ENCODE data around the gene C6orf15.

C6orf15 gene

DNA sequence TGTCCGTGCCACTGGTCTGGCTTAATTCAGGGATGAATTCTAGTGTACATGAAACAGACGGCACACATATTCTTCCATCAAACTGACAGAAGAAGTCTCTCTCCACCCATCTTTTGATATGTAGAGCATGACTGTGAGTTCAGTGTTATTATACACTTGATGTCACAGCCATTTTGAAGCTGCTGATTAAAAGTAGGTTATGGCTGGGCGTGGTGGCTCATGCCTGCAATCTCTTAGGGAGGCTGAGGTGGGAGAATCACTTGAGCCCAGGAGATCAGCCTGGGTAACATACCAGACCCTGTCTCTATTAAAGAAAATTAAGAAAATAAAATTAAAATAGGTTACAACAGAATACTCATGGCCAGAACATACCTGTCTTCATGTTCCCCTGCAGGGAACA is 20.7 kb downstream of the C6orf15 start:
- H3K4me3 ChIP-seq, result no peak overlapping the region
- no peak overlapping the region for H3K27ac ChIP-seq
- no peak for TF ChIP-seq Cebpa-rat (IDR thresholded peaks at IDR 0.05)
- no peaks in the 10 kb centered on the region for H3K9me3 ChIP-seq
- H3K4me1 ChIP-seq, result peaks cover 32% of the 10 kb centered on the region
- no peaks in the 10 kb centered on the region for H4K20me1 ChIP-seq
- no peak overlapping the region for H3K4me2 ChIP-seq
- no peaks in the 10 kb centered on the region for H3K36me3 ChIP-seq
- H3K9ac ChIP-seq, result no peak overlapping the region
- no peaks in the 10 kb centered on the region for H3K27me3 ChIP-seq

DNA sequence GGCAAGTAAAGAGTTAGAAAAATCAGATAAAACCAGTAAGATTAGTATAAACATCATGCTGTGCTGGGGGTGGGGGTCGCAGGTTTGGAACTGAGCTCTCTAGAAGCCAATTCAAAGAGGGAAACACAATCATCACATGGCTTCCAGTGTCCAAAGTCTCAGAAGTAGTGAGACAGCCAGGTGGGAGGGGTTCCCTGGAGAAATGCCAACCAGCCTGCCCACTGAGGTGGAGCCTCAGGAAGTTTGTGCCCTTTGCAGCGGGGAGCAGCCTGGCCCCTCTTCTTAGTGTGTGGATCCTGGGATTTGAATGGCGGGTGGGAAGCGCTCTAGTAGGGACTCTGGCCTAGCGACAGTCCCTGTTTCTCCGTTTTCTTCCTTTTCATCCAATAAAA is 21.4 kb downstream of the C6orf15 start:
- no peak overlapping the region for H3K4me2 ChIP-seq
- no peak overlapping the region for H3K9ac ChIP-seq
- peaks cover 34% of the 10 kb centered on the region for H3K4me1 ChIP-seq
- no peaks in the 10 kb centered on the region for H3K36me3 ChIP-seq
- TF ChIP-seq Cebpa-rat (IDR thresholded peaks at IDR 0.05), result no peak
- H3K27ac ChIP-seq, result no peak overlapping the region
- no peaks in the 10 kb centered on the region for H3K27me3 ChIP-seq
- no peak overlapping the region for H3K4me3 ChIP-seq
- H4K20me1 ChIP-seq, result no peaks in the 10 kb centered on the region
- H3K9me3 ChIP-seq, result no peaks in the 10 kb centered on the region

DNA sequence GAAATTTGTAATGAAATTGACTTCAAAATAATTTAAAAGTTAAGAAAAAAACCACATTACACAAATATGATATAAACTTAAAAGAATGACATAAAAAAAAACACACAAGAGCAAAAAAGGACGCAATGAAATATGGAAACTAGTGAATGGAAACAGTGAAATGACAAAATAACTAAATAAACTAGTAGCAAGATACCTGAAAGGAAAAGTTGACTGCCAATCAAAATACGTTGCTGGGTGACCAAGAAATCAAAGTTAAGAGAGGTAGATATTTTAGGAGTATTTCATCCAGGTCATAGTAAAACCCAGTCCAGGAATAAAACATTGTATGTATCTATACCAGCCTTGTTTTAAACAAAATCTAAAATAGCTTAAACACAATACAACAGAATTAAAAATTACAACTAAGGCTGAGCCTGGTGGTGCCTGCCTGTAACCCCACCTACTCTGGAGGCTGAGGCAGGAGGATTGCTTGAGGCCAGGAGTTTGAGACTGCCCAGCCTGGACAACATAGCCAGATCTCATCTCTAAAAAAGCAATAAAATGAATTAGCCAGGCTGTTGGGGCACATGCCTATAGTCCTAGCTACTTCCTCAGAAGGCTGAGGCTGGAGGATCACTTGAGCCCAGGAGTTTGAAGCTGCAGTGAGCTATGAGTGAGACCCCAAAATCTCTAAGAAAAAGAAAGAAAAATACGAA is 22.0 kb downstream of the C6orf15 start:
- H3K36me3 ChIP-seq, result no peaks in the 10 kb centered on the region
- no peaks in the 10 kb centered on the region for H3K27me3 ChIP-seq
- TF ChIP-seq Cebpa-rat (IDR thresholded peaks at IDR 0.05), result no peak
- peaks cover 34% of the 10 kb centered on the region for H3K4me1 ChIP-seq
- no peak overlapping the region for H3K27ac ChIP-seq
- H3K4me3 ChIP-seq, result no peak overlapping the region
- H3K9ac ChIP-seq, result no peak overlapping the region
- no peaks in the 10 kb centered on the region for H3K9me3 ChIP-seq
- H4K20me1 ChIP-seq, result no peaks in the 10 kb centered on the region
- no peak overlapping the region for H3K4me2 ChIP-seq

DNA sequence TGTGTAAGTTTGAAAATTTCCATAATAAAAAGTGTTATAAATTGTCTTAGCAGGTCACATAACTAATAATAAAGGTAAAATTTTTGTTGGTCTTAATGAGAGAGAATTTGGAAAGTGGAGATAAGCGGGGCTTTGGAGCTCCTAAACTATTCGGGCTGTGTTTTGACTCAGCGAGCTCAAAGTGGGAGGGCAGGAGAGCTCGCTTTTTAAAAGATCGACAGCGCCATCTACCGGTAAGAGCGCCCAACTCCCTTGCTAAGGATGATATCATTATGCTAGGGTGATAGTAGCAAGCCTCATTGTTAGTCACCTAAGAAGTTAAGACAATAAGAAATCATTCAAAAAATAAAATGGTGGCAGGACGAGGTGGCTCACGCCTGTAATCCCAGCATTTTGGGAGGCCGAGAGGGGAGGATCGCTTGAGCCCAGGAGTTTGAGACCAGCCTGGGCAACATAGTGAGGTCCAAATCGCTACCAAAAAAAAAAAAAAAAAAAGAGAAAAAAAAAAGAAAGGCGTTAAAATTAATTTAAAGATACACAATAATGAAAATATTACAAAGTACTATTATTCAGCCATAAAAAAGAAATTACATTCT is 24.8 kb downstream of the C6orf15 start:
- no peak overlapping the region for H3K4me3 ChIP-seq
- H3K27me3 ChIP-seq, result no peaks in the 10 kb centered on the region
- no peak for TF ChIP-seq Cebpa-rat (IDR thresholded peaks at IDR 0.05)
- no peak overlapping the region for H3K27ac ChIP-seq
- H3K4me2 ChIP-seq, result 0 out of 2 replicates have a peak overlapping the region, but pooled peaks have one; percentile 30
- no peaks in the 10 kb centered on the region for H3K36me3 ChIP-seq
- H3K9me3 ChIP-seq, result no peaks in the 10 kb centered on the region
- H3K4me1 ChIP-seq, result peaks cover 37% of the 10 kb centered on the region
- no peak overlapping the region for H3K9ac ChIP-seq
- H4K20me1 ChIP-seq, result no peaks in the 10 kb centered on the region

DNA sequence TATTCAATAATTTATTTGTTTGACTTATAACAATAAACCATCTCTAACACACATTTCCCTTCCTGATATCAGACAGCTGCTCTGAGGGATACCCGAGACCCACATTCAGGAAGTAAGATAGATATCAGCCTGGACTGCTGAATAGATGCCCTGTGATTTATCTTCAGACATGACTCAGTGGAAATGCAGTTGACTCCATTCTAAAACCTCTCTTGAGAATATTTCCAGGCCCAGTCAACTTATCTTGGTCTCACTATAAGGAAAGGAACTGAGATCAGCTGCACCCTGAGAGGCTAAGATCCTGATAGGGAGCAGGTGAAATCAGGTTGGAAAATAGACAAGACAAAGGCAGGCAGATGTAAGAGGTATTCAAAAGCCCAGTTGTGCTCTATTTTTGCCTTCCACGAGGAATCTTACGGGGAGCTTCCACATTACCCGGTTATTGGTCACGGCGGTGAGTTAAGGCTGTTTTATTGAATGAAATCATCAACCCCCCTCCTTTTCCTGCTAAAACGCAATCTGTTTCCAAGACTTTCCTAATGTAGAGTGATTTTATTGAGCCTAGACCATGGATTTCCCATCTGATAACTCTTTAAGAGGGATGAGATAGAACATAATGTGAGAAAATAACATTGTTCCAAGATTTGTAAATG is 25.5 kb downstream of the C6orf15 start:
- peak overlapping the region; percentile 30 for H3K4me2 ChIP-seq
- no peak overlapping the region for H3K9ac ChIP-seq
- H3K4me3 ChIP-seq, result no peak overlapping the region
- no peaks in the 10 kb centered on the region for H3K9me3 ChIP-seq
- no peaks in the 10 kb centered on the region for H3K36me3 ChIP-seq
- no peaks in the 10 kb centered on the region for H4K20me1 ChIP-seq
- no peaks in the 10 kb centered on the region for H3K27me3 ChIP-seq
- TF ChIP-seq Cebpa-rat (IDR thresholded peaks at IDR 0.05), result no peak
- peaks cover 40% of the 10 kb centered on the region for H3K4me1 ChIP-seq
- no peak overlapping the region for H3K27ac ChIP-seq

DNA sequence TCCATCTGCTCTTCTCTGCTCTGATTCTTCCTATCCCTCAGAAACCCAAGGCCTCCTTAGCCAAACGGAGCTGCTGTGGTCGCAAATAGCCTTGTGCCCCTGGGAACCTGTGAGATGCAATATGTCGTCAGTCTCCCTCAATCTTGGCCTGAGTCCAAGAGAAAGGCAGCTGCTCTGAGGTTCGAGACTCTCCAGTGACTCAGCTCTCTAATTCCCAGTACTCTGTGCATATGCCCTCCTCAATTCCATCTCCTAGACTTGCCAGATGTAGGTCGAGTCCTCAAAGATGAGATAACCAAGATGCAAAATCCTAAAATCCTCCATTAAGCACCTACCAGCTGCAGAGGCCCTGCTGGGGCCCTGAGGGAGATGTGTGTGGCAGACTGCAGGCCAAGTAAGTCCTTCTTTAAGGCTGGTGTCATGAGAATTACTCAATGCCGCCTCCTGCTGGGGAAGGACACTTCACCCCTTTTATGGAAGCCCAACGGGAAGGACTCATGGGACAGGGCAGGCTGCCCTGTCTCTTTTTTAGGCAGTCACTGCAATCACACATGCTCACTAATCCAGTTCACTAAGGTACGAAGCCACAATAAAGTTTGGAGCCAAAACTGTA is 28.5 kb downstream of the C6orf15 start:
- Histone ChIP-seq H3K9ac (no peak overlapping the region), H3K27ac (no peak overlapping the region), H3K4me1 (peaks cover 40% of the 10 kb centered on the region), H3K4me2 (peak overlapping the region; percentile 41), H3K36me3 (no peaks in the 10 kb centered on the region), H3K27me3 (no peaks in the 10 kb centered on the region), H4K20me1 (no peaks in the 10 kb centered on the region), H3K4me3 (no peak overlapping the region), H3K9me3 (no peaks in the 10 kb centered on the region)
- TF ChIP-seq Cebpa-rat (IDR thresholded peaks at IDR 0.05), result no peak

DNA sequence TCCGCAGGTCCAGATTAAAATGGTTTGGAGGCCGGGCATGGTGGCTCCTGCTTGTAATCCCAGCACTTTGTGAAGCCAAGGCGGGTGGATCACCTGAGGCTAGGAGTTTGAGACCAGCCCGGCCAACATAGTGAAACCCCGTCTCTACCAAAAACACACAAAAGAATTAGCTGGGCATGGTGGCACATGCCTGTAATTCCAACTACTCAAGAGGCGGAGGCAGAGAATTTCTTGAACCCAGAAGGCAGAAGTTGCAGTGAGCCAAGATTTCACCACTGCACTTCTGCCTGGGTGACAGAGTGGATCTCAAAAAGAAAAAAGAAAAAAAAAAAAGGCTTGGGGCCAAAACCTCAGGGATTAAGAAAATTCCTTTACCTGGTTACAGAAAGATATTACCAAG is 30.5 kb downstream of the C6orf15 start:
- Histone ChIP-seq H3K27me3 (no peaks in the 10 kb centered on the region), H3K4me3 (no peak overlapping the region), H3K9ac (no peak overlapping the region), H3K4me1 (peaks cover 41% of the 10 kb centered on the region), H3K9me3 (no peaks in the 10 kb centered on the region), H3K27ac (no peak overlapping the region), H3K4me2 (no peak overlapping the region), H4K20me1 (no peaks in the 10 kb centered on the region), H3K36me3 (no peaks in the 10 kb centered on the region)
- no peak for TF ChIP-seq Cebpa-rat (IDR thresholded peaks at IDR 0.05)

DNA sequence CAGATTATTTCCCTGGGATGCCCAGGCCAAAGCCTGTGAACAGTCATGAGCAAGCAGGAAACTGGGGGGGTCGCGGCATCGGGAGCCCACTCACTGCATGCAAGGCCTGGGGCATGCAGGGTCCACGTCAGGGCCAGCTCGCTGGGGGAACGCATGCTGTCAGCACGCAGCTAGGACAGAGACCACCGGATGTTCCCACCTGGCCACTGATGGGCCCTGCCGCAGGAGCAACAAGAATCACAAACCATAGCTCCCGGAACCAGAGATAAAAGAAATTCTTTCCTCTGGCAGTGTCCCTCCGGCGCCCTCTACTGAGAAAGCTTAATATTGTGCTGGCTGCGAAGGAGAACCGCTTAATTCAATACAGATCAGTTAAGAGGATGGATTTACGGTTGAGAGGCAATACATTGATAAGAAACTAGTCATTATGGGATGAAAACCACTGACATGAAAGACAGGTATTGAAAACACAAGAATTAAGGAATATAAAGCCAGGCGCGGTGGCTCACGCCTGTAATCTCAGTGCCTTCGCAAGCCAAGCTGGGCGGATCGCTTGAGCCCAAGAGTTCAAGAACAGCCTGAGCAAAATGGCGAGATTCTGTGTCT is 32.6 kb downstream of the C6orf15 start:
- TF ChIP-seq Cebpa-rat (IDR thresholded peaks at IDR 0.05), result no peak
- Histone ChIP-seq H3K9ac (0 out of 2 replicates have a peak overlapping the region, but pooled peaks have one; percentile 42), H3K27ac (0 out of 2 replicates have a peak overlapping the region, but pooled peaks have one; percentile 49), H3K27me3 (no peaks in the 10 kb centered on the region), H3K4me3 (peak overlapping the region; percentile 62), H3K9me3 (no peaks in the 10 kb centered on the region), H3K36me3 (no peaks in the 10 kb centered on the region), H3K4me1 (peaks cover 39% of the 10 kb centered on the region), H4K20me1 (no peaks in the 10 kb centered on the region), H3K4me2 (peak overlapping the region; percentile 85)

DNA sequence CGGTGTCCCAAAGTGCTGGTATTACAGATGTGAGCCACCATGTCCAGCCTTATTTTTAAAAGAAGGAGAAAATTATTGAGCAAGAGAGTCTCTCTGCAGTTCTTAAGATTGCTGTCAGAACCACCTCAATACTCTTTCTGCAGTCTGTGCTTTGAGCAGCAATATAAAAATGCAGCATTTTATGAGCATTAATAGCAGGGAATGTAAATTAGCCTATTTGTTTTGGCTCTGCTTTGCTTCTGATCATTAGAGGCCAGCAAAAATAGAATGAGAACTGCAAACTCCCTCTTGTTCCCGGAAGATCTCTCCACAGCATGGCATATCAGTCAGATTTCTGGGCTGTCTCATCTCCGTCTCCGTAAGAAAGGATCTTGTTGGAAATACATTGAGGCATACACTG is 35.8 kb downstream of the C6orf15 start:
- Histone ChIP-seq H3K27ac (no peak overlapping the region), H3K4me2 (peak overlapping the region; percentile 22; the same call in 1 of the 2 replicates)

More for the DNA sequence above, 35.8 kb downstream of the C6orf15 start:
- no peaks in the 10 kb centered on the region for H4K20me1 ChIP-seq
- no peaks in the 10 kb centered on the region for H3K36me3 ChIP-seq
- peaks cover 19% of the 10 kb centered on the region for H3K4me1 ChIP-seq
- no peak overlapping the region for H3K4me3 ChIP-seq
- no peak for TF ChIP-seq Cebpa-rat (IDR thresholded peaks at IDR 0.05)
- no peak overlapping the region for H3K9ac ChIP-seq
- no peaks in the 10 kb centered on the region for H3K9me3 ChIP-seq
- H3K27me3 ChIP-seq, result no peaks in the 10 kb centered on the region

Measured in BLaER1 (cell line).